SU-DHL-6 (cell line): Measurements from ENCODE around the gene FBLN5.

Experiments used
- EZH2phosphoT487 ChIP-seq: fragments of 200-600 bp; sonication (generic), shearing (Covaris generic); conservative IDR thresholded peaks from 2 replicates; pipeline ENCODE4 v1.6.1; 2018; ENCODE audit warnings: mild to moderate bottlenecking, antibody characterized with exemption, low read length, moderate library complexity, mixed read lengths
- TF ChIP-seq, protein P1 (sequence below): fragments of 200-600 bp; sonication (generic); IDR thresholded peaks from one replicate; pipeline ENCODE4 v1.5.1; 2017; ENCODE audit warnings: antibody characterized with exemption, mild to moderate bottlenecking, low read length, moderate library complexity; ENCODE audit not compliant: insufficient read depth, poor library complexity, severe bottlenecking

DNA sequence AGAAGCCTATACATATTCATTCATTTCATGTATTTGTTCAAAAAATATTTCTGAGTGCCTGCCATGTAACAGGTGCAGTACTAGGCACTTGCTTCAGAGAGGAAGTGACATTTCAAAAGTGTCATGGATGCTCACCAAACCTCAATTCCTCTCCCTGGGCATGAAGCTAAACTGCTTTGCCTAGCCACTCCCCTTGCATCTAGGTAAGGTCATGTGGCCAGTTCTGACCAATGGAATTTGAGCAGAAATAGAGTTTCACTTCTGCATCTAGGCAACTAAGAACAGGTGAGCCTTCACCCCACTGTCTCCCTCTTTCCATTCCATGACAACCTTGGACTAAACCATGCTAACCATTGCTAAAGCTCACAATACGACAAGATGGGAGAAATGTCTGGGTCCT is 107.7 kb downstream of the FBLN5 start:
- TF ChIP-seq, protein P1, sequence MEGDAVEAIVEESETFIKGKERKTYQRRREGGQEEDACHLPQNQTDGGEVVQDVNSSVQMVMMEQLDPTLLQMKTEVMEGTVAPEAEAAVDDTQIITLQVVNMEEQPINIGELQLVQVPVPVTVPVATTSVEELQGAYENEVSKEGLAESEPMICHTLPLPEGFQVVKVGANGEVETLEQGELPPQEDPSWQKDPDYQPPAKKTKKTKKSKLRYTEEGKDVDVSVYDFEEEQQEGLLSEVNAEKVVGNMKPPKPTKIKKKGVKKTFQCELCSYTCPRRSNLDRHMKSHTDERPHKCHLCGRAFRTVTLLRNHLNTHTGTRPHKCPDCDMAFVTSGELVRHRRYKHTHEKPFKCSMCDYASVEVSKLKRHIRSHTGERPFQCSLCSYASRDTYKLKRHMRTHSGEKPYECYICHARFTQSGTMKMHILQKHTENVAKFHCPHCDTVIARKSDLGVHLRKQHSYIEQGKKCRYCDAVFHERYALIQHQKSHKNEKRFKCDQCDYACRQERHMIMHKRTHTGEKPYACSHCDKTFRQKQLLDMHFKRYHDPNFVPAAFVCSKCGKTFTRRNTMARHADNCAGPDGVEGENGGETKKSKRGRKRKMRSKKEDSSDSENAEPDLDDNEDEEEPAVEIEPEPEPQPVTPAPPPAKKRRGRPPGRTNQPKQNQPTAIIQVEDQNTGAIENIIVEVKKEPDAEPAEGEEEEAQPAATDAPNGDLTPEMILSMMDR: no peak
- TF ChIP-seq EZH2phosphoT487: no peak
